22Rv1 (cell line): Measurements from ENCODE around the gene NOB1.
"Not testable (repeated sequence)": the region's sequence is repeated elsewhere in the genome, so short reads cannot be mapped to it uniquely, and the experiment has no call there.

Experiments used
- H3K27ac ChIP-seq: fragments of 450-650 bp; 2 replicates; pipeline ENCODE4 v1.5.1; 2017
- CTCF ChIP-seq: fragments of 450-650 bp; IDR thresholded peaks from 2 replicates; pipeline ENCODE4 v1.5.1; 2017; ENCODE audit warnings: mild to moderate bottlenecking
- ZFX ChIP-seq: fragments of 450-650 bp; IDR thresholded peaks from 2 replicates; pipeline ENCODE4 v1.6.1; 2017; ENCODE audit warnings: antibody characterized with exemption, borderline replicate concordance

Gene NOB1

GRCh38 chr16:69769404-69769803 lies 14.7 kb upstream of the NOB1 start:
- H3K27ac ChIP-seq = no peak overlapping the region
- TF ChIP-seq CTCF (no peak), ZFX (no peak)

DNA sequence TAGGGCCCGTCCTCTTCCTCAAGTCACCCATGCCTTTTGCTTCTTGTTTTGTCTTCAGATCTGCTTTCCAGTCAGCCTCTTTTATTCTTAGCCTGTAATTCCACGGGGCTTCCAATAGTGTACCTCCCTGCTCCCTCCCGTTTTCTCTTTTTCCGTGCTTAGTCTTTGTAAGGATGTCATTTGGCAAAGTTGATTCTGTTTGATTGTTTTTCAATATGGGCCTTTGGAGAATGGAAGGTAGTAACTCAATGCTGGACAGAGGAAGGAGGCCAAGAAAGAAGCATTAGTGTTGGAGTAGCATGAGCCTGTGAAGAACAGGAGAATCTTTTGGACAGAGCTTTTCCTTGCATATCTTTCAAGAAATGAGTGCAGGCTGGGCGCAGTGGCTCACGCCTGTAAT lies 13.9 kb upstream of the NOB1 start:
- no peak overlapping the region for H3K27ac ChIP-seq
- TF ChIP-seq CTCF = no peak
- TF ChIP-seq ZFX = no peak

DNA sequence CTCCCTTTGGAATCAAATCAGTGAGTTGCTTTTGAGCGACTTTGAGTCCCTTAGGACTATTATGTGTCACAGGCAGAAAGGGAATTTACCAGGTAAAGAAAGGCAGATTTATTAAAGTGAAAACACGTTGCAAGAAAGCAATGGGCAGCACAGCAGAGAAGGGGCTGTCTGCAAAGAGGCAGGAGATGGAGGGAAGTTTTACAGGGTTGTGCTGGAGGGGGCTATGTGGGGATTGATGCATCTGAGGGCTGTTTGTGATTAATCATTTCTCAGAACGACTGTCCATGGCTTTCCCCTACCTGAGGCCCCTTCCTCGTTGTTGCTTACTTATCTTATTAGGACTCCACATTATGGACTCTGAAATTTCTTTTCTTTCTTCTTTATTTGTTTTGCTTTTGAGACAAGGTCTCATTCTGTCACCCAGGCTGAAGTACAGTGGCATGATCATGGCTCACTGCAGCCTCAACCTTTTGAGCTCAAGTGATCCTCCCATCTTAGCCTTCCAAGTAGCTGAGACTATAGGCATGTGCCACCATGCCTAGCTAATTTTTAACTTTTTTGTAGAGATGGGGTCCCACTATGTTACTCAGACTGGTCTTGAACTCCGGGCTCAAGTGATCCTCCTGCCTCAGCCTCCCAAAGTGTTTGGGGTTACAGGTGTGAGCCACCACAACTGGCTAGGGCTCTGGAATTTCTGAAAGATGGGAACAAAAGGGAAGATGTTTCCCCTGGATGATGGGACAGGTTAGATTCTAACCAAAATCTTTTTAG lies 12.9 kb upstream of the NOB1 start:
- TF ChIP-seq ZFX = no peak
- no peak for TF ChIP-seq CTCF
- H3K27ac ChIP-seq = no peak overlapping the region

DNA sequence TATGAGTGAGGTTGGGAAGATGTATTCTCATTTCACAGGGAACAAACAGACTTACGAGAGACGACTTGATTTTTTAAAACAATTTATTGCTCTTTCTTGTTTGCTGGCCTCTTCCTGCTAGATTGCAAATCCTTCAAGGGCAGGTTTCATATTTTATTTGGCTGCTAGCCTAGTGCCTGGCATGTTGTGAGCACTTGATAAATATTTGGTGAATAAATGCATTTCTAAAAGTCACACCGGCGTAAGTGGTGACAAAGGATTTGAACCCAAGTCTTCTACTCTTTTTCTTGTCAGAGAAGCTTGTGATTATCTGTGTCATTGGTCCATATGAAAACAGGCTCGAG lies 8.8 kb upstream of the NOB1 start:
- TF ChIP-seq CTCF (no peak), ZFX (no peak)
- H3K27ac ChIP-seq = peak overlapping the region; percentile 86

- peak overlapping the region; percentile 86 for H3K27ac ChIP-seq
- TF ChIP-seq ZFX = no peak
- no peak for TF ChIP-seq CTCF
Measured at GRCh38 chr16:69762814-69763598, 8.3 kb upstream of the NOB1 start.

- H3K27ac ChIP-seq = peak within 1 kb of the TSS; percentile 86
- TF ChIP-seq ZFX = no peak
Measured at GRCh38 chr16:69761983-69762813, 7.5 kb upstream of the NOB1 start, which contains the start of gene WWP2. TSS of gene WWP2 (plus strand) at chr16:69762332. CDS start at chr16:69787011, 24,679 bp downstream.

GRCh38 chr16:69757375-69757774 lies 2.6 kb upstream of the NOB1 start:
- not testable (repeated sequence) for H3K27ac ChIP-seq

DNA sequence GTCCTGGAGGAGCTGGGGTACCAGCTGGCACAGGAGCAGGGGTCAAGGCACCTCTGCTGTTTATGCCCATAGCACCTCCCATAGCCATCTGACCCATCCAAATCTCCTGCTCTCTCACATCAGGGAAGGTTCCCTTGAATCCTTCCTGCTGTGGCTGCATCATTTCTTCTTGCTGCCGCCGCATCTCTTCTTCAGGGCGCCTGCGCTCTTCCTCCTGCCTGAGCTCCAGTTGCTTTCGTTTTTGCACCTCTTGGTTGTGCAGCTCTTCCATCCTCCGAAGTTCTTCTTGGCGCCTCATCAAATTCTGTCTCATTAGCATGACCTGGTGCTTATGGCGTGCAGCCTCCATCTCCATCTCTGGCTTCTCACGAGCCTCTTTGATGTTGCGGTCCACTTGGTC lies 2.0 kb upstream of the NOB1 start:
- H3K27ac ChIP-seq = no peak overlapping the region
- no peak for TF ChIP-seq CTCF
- no peak for TF ChIP-seq ZFX
